Kidney (tissue), 14 donors: ENCODE measurements around the gene DUSP6. TPM values are rescaled to one million over a fixed set of nuclear protein-coding genes. Genes with fewer than 3 reads are reported as not detected.

Source experiments
- DNase-seq, 5 donors: peaks; one replicate each; pipeline ENCODE4 v3.0.0-alpha.2; 2013 to 2020
- FAIRE-seq: peaks from 2 replicates; lab custom pipeline; 2012; peaks lifted over from hg19 to GRCh38; lab: Jason Lieb, UNC
- H3K27ac ChIP-seq, 2 donors: one replicate each; pipeline ENCODE4 v1.7.0; 2013; ENCODE audit warnings: low read depth in 2 of 2, low read length in 2 of 2, inconsistent platforms in 1 of 2
- H3K27me3 ChIP-seq: one replicate; pipeline ENCODE4 v1.7.1; 2013; ENCODE audit warnings: low read length, inconsistent platforms; ENCODE audit not compliant: control insufficient read depth, insufficient read depth
- H3K36me3 ChIP-seq, 3 donors: one replicate each; pipeline versions ENCODE4 v1.7.0 to v1.7.1; 2013; ENCODE audit warnings: low read length in 3 of 3, control low read depth in 1 of 3, inconsistent platforms in 1 of 3; ENCODE audit not compliant: insufficient read depth in 3 of 3, control insufficient read depth in 2 of 3
- H3K4me1 ChIP-seq, 3 donors: one replicate each; pipeline versions ENCODE4 v1.7.0 to v1.7.1; 2013; ENCODE audit warnings: low read length in 3 of 3, inconsistent platforms in 1 of 3, low read depth in 1 of 3; ENCODE audit not compliant: control insufficient read depth in 2 of 3, insufficient read depth in 2 of 3
- H3K4me3 ChIP-seq, 3 donors: one replicate each; pipeline versions ENCODE4 v1.7.0 to v1.8.1; 2013; ENCODE audit warnings: low read length in 3 of 3, control low read depth in 1 of 3, inconsistent platforms in 1 of 3
- H3K9ac ChIP-seq, 3 donors: one replicate each; pipeline versions ENCODE4 v1.7.0 to v1.7.1; 2013; ENCODE audit warnings: low read length in 3 of 3, control low read depth in 1 of 3, inconsistent platforms in 1 of 3
- H3K9me3 ChIP-seq, 3 donors: one replicate each; pipeline versions ENCODE4 v1.7.0 to v1.7.1; 2013; ENCODE audit warnings: low read length in 3 of 3, control low read depth in 1 of 3, inconsistent platforms in 1 of 3; ENCODE audit not compliant: control insufficient read depth in 2 of 3, insufficient read depth in 1 of 3
- CTCF ChIP-seq: IDR thresholded peaks from 3 replicates; pipeline ENCODE4 v1.5.1; 2012; ENCODE audit warnings: mild to moderate bottlenecking, moderate library complexity, borderline replicate concordance; ENCODE audit not compliant: insufficient read depth; ENCODE audit errors: extremely low read depth
- intact Hi-C: fragments of 100-400 bp; cut with DNase I; formaldehyde crosslinking; loops from one replicate; pipeline ENCODE4 v1.11.1; 2022
- polyA plus RNA-seq: library from polyadenylated mRNA; stranded (reverse); fragments of 350-450 nt; fragmentation: Illumina TruSeq; extraction: RNeasy Lipid Tissue Mini Kit (QIAGEN cat#74804); gene quantifications from one replicate; pipeline ENCODE4 v1.2.3, GENCODE V29; 2014; ENCODE audit warnings: low read depth, low replicate concordance; ENCODE audit not compliant: insufficient read depth
- total RNA-seq: library from RNA; stranded (reverse); fragmentation: NEBNext Ultra II Directional; extraction: Animal tissue kit (Norgen Biotek cat#: 25700); gene quantifications from one replicate; pipeline ENCODE4 v1.2.1, GENCODE V29; 2021
- donor health status: control.
- donor health status: control.
- donor health status: control.
- donor health status: control.
- donor health status: control.
- donor health status: DM: yes; HTN: yes; CAD: no.
- donor health status: Normal renal cell carcinoma (clear cell type).

Gene DUSP6
- total and polyA plus RNA-seq, 2 donors from 2014 or later = 35.3 to 91.8 TPM

GRCh38 chr12:89379148-89379838 lies 27.0 kb upstream of the DUSP6 start:
- TF ChIP-seq CTCF = no peak
- Histone ChIP-seq H3K36me3 (no peaks in the 10 kb centered on the region), H3K9me3 (no peaks in the 10 kb centered on the region), H3K4me1 (peaks cover 5 to 21% (median 14%) of the 10 kb centered on the region in 3 donors), H3K4me3 (no peak overlapping the region), H3K27me3 (no peaks in the 10 kb centered on the region), H3K27ac (peak overlapping the region; percentile 45 to 73), H3K9ac (no peak overlapping the region)
- DNase-seq (peak in 3 of 5 donors; percentile 34 to 69 (median 55)), FAIRE-seq (no peak)
- intact Hi-C loops = no loop called here

- H3K9ac ChIP-seq = no peak overlapping the region
- intact Hi-C loops = no loop called here
- DNase-seq = no peak
Observed at GRCh38 chr12:89376844-89377243, 24.5 kb upstream of the DUSP6 start.

GRCh38 chr12:89376202-89376529 lies 23.9 kb upstream of the DUSP6 start:
- peaks cover 0 to 19% (median 12%) of the 10 kb centered on the region in 3 donors for H3K4me1 ChIP-seq
- DNase-seq = no peak
- H3K9ac ChIP-seq = no peak overlapping the region
- peak overlapping the region in 1 of 2 donors; percentile 14 for H3K27ac ChIP-seq
- H3K4me3 ChIP-seq = no peak overlapping the region
- H3K27me3 ChIP-seq = no peaks in the 10 kb centered on the region
- no peak for FAIRE-seq
- H3K9me3 ChIP-seq = no peaks in the 10 kb centered on the region
- no peak for TF ChIP-seq CTCF
- intact Hi-C loops = no loop called here
- H3K36me3 ChIP-seq = no peaks in the 10 kb centered on the region

More at GRCh38 chr12:89376844-89377243, 24.5 kb upstream of the DUSP6 start:
- no peak for TF ChIP-seq CTCF
- no peaks in the 10 kb centered on the region for H3K9me3 ChIP-seq
- H3K27me3 ChIP-seq = no peaks in the 10 kb centered on the region
- no peak overlapping the region for H3K4me3 ChIP-seq
- no peak overlapping the region for H3K27ac ChIP-seq
- H3K36me3 ChIP-seq = no peaks in the 10 kb centered on the region
- FAIRE-seq = no peak
- H3K4me1 ChIP-seq = peaks cover 0 to 19% (median 12%) of the 10 kb centered on the region in 3 donors
